Pancreas (tissue), 10 donors: ENCODE results near the gene LSAMP. TPM values are rescaled to one million over a fixed set of nuclear protein-coding genes. Genes with fewer than 3 reads are reported as not detected.

Experiments
- ATAC-seq, 4 donors: fragments of 200-7000 bp; cut with Tn5 transposase; one replicate each; pipeline versions ENCODE4 v1.8.0 to v1.9.1; 2020; ENCODE audit warnings: mild to moderate bottlenecking in 4 of 4, moderate library complexity in 4 of 4
- DNase-seq, 6 donors: peaks; one replicate each; pipeline ENCODE4 v3.0.0-alpha.2; 2020
- FAIRE-seq: peaks from 2 replicates; lab custom pipeline; 2012; peaks lifted over from hg19 to GRCh38; lab: Jason Lieb, UNC
- H3K27ac ChIP-seq, 4 donors: fragments of 200-600 bp; sonication (generic); 1 replicate in 3 of 4; 2 replicates in 1 of 4; pipeline versions ENCODE4 v1.5.0 to v1.8.0; 2020
- H3K27me3 ChIP-seq, 4 donors: fragments of 200-600 bp; one replicate each; pipeline ENCODE4 v1.8.0; 2021
- H3K36me3 ChIP-seq, 3 donors: fragments of 200-600 bp; sonication (generic) in 1 of 3; one replicate each; pipeline versions ENCODE4 v1.5.0 to v1.8.0; 2020 to 2021
- H3K4me1 ChIP-seq, 3 donors: fragments of 200-600 bp; one replicate each; pipeline ENCODE4 v1.8.0; 2021
- H3K4me3 ChIP-seq, 4 donors: fragments of 200-600 bp; sonication (generic) in 2 of 4; one replicate each; pipeline versions ENCODE4 v1.5.0 to v1.8.0; 2020 to 2021
- H3K9me3 ChIP-seq, 4 donors: fragments of 200-600 bp; one replicate each; pipeline ENCODE4 v1.8.0; 2021
- WGBS, 2 donors: extraction: QIAGEN DNeasy Blood & Tissue Kit; methylation state at CpG; one replicate each; pipeline ENCODE4 v1.1.7; 2013; 5-methylcytosine and 5-hydroxymethylcytosine counted together
- intact Hi-C, 3 donors: fragments of 100-400 bp; cut with DNase I; formaldehyde crosslinking; loops; one replicate each; pipeline versions ENCODE4 v1.11.1 to v1.14.2; 2022
- polyA plus RNA-seq, 2 donors: library from polyadenylated mRNA; stranded (reverse); fragments of 200-250 nt; gene quantifications; one replicate each; pipeline ENCODE4 v1.2.3, GENCODE V29; 2013
- total RNA-seq, 6 donors: library from RNA; stranded (reverse); fragmentation: NEBNext Ultra II Directional in 4 of 6; extraction: Animal tissue kit (Norgen Biotek cat#: 25700) in 4 of 6; gene quantifications; one replicate each; pipeline versions ENCODE4 v1.2.1 to v1.2.4, GENCODE V29; 2021 to 2023
- TF ChIP-seq, protein P1 (sequence below), 4 donors: fragments of 200-600 bp; sonication (generic) in 3 of 4; IDR thresholded peaks; one replicate each; pipeline versions ENCODE4 v1.5.0 to v1.8.0; 2021; ENCODE audit warnings: antibody characterized with exemption in 4 of 4
- donor health status: healthy with polysubstance abuse.
- donor health status: DM: no; HTN: no; CAD: no; lungs with moderate emphysema.
- donor health status: DM: no; HTN: no; CAD: no.
- donor health status: control.
- donor health status: control.
- donor health status: Bipolar disorder and iron deficiency.
- donor health status: DM: yes; HTN: yes; CAD: no.
- donor health status: DM: no; HTN: no; CAD: no.
- donor health status: DM: no; HTN: no; CAD: no.
- donor health status: DM: yes; HTN: yes; CAD: no.

LSAMP gene
- total and polyA plus RNA-seq, 8 donors = 0.51 to 5.5 (median 1.5) TPM

- FAIRE-seq (no peak), DNase-seq (no peak), ATAC-seq (no peak)
- Histone ChIP-seq H3K27me3 (no peaks in the 10 kb centered on the region), H3K4me3 (no peak overlapping the region), H3K36me3 (no peaks in the 10 kb centered on the region), H3K27ac (no peak overlapping the region), H3K9me3 (no peaks in the 10 kb centered on the region), H3K4me1 (no peaks in the 10 kb centered on the region)
- intact Hi-C loops = no loop called here
- WGBS, 2 donors = 13 to 24% methylated on average over 2 of the region's 2 CpGs
- TF ChIP-seq, protein P1, sequence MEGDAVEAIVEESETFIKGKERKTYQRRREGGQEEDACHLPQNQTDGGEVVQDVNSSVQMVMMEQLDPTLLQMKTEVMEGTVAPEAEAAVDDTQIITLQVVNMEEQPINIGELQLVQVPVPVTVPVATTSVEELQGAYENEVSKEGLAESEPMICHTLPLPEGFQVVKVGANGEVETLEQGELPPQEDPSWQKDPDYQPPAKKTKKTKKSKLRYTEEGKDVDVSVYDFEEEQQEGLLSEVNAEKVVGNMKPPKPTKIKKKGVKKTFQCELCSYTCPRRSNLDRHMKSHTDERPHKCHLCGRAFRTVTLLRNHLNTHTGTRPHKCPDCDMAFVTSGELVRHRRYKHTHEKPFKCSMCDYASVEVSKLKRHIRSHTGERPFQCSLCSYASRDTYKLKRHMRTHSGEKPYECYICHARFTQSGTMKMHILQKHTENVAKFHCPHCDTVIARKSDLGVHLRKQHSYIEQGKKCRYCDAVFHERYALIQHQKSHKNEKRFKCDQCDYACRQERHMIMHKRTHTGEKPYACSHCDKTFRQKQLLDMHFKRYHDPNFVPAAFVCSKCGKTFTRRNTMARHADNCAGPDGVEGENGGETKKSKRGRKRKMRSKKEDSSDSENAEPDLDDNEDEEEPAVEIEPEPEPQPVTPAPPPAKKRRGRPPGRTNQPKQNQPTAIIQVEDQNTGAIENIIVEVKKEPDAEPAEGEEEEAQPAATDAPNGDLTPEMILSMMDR (IDR thresholded peaks at IDR 0.05) = no peak
These were observed 206.3 kb downstream of the LSAMP start for GRCh38 chr3:116238846-116239565.

DNA sequence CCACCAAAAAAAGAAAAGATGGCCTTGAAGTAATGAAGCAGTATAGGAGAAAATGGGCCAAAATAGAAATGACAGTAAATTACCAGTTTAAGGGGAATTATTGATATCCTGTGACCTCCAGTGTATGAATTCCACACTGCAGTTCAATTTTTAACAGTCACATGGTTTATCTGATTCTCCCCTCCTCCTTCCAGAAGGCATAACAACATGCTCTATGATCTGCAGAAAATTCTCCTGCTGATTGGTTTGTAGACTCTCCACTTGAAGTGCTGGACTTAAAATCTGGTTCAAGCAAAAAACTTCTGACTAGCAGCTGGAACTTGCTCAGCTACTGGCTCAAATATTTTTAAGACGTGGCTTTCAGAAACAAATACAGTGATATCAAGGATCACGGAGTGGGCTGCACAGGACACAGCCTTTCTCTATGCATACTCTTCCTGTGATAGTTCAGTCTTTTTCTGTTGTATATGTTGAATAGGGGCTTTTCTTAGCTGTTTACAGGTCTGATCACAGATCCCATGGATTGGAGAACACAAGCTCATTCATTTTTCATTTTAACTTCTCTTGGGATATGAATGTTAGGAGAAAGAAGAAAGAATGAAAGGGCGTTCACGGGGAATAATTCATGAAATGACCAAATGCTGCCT is 211.5 kb downstream of the LSAMP start:
- H3K4me1 ChIP-seq = no peaks in the 10 kb centered on the region
- DNase-seq = no peak
- TF ChIP-seq, protein P1 (IDR thresholded peaks at IDR 0.05) = no peak
- no peak for ATAC-seq
- H3K4me3 ChIP-seq = no peak overlapping the region
- no peaks in the 10 kb centered on the region for H3K9me3 ChIP-seq
- no peak for FAIRE-seq
- no peaks in the 10 kb centered on the region for H3K36me3 ChIP-seq
- intact Hi-C loops = no loop called here
- 31 to 37% methylated on average over 4 of the region's 4 CpGs for WGBS, 2 donors
- no peaks in the 10 kb centered on the region for H3K27me3 ChIP-seq
- H3K27ac ChIP-seq = no peak overlapping the region

- TF ChIP-seq, protein P1 (IDR thresholded peaks at IDR 0.05) = no peak
- intact Hi-C loops = no loop called here
- 65 to 68% methylated on average over 5 of the region's 5 CpGs for WGBS, 2 donors
- Histone ChIP-seq H3K4me3 (no peak overlapping the region), H3K4me1 (no peaks in the 10 kb centered on the region), H3K9me3 (no peaks in the 10 kb centered on the region), H3K27ac (no peak overlapping the region), H3K27me3 (no peaks in the 10 kb centered on the region), H3K36me3 (no peaks in the 10 kb centered on the region)
- ATAC-seq (no peak), FAIRE-seq (no peak), DNase-seq (no peak)
These were observed 214.8 kb downstream of the LSAMP start for GRCh38 chr3:116230431-116231020.

- FAIRE-seq (no peak), ATAC-seq (no peak), DNase-seq (no peak)
- no peaks in the 10 kb centered on the region for H3K9me3 ChIP-seq
- no peaks in the 10 kb centered on the region for H3K4me1 ChIP-seq
- intact Hi-C loops = no loop called here
- 69 to 76% methylated on average over 1 of the region's 1 CpG for WGBS, 2 donors
- H3K27me3 ChIP-seq = no peaks in the 10 kb centered on the region
- TF ChIP-seq, protein P1 (IDR thresholded peaks at IDR 0.05) = no peak
- no peak overlapping the region for H3K27ac ChIP-seq
- H3K36me3 ChIP-seq = no peaks in the 10 kb centered on the region
- H3K4me3 ChIP-seq = no peak overlapping the region
These were observed 219.0 kb downstream of the LSAMP start for GRCh38 chr3:116226266-116226665.
